ENCODE results near the gene FOXF1. TPM values are rescaled to one million over a fixed set of nuclear protein-coding genes. Genes with fewer than 3 reads are reported as not detected.
A peak's percentile ranks its signal among the peaks of the same experiment; 100 is the strongest.

The FOXF1 gene
- total and polyA plus RNA-seq, 2 of the 13 experiments (the other 11 are each of a cell fraction or from before 2014, with no cell fraction given) = not detected

DNA sequence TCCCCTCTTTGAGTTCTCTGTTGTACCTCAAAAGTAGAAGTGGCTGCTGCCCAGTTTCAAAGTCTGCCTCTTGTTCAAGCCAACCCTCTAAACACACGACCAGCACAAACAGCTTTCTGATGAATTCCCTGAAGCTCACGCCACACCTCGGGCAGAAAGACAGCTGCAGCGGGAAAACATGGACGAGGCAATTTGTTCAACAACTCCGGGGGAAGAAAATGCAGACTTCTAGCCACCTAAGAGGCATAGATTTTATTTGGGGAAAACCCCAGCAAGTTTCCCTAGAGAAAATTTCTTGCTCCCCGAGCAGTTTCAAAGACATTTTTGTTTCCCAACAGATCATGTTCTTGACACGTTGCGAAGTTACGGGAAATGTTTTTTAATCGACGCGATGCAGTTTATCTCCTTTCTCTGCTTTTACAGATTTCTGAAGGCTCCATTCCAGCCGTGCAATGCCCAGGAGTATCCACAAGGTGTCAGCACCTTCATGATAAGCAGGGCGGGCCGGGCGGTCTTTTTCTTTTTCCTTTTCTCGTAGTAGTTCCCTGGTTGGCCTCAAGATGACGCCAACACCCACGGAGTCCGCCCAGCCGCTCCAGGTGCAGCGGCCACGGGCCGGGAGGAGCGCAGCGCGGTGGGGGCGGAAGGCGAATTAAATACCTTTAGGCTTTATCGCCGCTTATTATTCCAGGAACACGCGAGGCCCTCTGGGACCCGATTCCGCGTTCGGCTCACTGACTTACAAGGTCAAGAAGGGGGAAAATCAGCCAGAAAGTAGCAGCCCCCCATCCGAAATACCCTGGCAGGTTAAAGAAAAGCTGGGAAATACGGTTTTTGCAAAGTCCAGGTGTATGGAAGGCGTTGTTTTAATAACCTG, 53.4 kb downstream of the FOXF1 start (continued):
- TF ChIP-seq, protein P1, sequence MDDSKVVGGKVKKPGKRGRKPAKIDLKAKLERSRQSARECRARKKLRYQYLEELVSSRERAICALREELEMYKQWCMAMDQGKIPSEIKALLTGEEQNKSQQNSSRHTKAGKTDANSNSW (CRISPR knock-in tag; IDR thresholded peaks at IDR 0.05; ENCODE audit: borderline replicate concordance) = no peak
- TF ChIP-seq ZSCAN12 (CRISPR knock-in tag; IDR thresholded peaks at IDR 0.05) (no peak), ZNF768 (CRISPR knock-in tag; IDR thresholded peaks at IDR 0.05) (peak; percentile 39; the same call in 1 of the 2 replicates), GTF3A (CRISPR knock-in tag; conservative IDR thresholded peaks at IDR 0.05) (no peak), ZNF883 (CRISPR knock-in tag; IDR thresholded peaks at IDR 0.05; ENCODE audit: not compliant biosample characterization) (peak; percentile 66), KAT7 (CRISPR knock-in tag; IDR thresholded peaks at IDR 0.05; ENCODE audit: borderline replicate concordance) (no peak), ZNF709 (CRISPR knock-in tag; IDR thresholded peaks at IDR 0.05) (no peak; the same call in 1 of the 2 replicates), CREM (IDR thresholded peaks at IDR 0.05) (0 out of 2 replicates have a peak, but pooled peaks have one; percentile 13), CREM (CRISPR knock-in tag; IDR thresholded peaks at IDR 0.05) (no peak), GATAD1 (CRISPR knock-in tag; IDR thresholded peaks at IDR 0.05) (peak; percentile 43), SNAI1 (CRISPR knock-in tag; IDR thresholded peaks at IDR 0.05; ENCODE audit: borderline replicate concordance) (no peak), MEF2D (CRISPR knock-in tag; IDR thresholded peaks at IDR 0.05) (no peak), RAD21 (CRISPR knock-in tag; IDR thresholded peaks at IDR 0.05) (peak; percentile 100), PHF20 (CRISPR knock-in tag; IDR thresholded peaks at IDR 0.05) (no peak), ZNF788 (CRISPR knock-in tag; IDR thresholded peaks at IDR 0.05; ENCODE audit: borderline replicate concordance) (peak; percentile 35; the same call in 1 of the 2 replicates)
- TF ChIP-seq, protein P2, sequence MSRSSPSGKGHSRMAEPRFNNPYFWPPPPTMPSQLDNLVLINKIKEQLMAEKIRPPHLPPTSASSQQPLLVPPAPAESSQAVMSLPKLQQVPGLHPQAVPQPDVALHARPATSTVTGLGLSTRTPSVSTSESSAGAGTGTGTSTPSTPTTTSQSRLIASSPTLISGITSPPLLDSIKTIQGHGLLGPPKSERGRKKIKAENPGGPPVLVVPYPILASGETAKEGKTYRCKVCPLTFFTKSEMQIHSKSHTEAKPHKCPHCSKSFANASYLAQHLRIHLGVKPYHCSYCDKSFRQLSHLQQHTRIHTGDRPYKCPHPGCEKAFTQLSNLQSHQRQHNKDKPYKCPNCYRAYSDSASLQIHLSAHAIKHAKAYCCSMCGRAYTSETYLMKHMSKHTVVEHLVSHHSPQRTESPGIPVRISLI (CRISPR knock-in tag; IDR thresholded peaks at IDR 0.05; ENCODE audit: borderline replicate concordance) = peak; percentile 43; the same call in 1 of the 2 replicates
- TF ChIP-seq, protein P3, sequence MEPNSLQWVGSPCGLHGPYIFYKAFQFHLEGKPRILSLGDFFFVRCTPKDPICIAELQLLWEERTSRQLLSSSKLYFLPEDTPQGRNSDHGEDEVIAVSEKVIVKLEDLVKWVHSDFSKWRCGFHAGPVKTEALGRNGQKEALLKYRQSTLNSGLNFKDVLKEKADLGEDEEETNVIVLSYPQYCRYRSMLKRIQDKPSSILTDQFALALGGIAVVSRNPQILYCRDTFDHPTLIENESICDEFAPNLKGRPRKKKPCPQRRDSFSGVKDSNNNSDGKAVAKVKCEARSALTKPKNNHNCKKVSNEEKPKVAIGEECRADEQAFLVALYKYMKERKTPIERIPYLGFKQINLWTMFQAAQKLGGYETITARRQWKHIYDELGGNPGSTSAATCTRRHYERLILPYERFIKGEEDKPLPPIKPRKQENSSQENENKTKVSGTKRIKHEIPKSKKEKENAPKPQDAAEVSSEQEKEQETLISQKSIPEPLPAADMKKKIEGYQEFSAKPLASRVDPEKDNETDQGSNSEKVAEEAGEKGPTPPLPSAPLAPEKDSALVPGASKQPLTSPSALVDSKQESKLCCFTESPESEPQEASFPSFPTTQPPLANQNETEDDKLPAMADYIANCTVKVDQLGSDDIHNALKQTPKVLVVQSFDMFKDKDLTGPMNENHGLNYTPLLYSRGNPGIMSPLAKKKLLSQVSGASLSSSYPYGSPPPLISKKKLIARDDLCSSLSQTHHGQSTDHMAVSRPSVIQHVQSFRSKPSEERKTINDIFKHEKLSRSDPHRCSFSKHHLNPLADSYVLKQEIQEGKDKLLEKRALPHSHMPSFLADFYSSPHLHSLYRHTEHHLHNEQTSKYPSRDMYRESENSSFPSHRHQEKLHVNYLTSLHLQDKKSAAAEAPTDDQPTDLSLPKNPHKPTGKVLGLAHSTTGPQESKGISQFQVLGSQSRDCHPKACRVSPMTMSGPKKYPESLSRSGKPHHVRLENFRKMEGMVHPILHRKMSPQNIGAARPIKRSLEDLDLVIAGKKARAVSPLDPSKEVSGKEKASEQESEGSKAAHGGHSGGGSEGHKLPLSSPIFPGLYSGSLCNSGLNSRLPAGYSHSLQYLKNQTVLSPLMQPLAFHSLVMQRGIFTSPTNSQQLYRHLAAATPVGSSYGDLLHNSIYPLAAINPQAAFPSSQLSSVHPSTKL (CRISPR knock-in tag; IDR thresholded peaks at IDR 0.05) = 0 out of 2 replicates have a peak, but pooled peaks have one; percentile 21
- TF ChIP-seq, protein P4, sequence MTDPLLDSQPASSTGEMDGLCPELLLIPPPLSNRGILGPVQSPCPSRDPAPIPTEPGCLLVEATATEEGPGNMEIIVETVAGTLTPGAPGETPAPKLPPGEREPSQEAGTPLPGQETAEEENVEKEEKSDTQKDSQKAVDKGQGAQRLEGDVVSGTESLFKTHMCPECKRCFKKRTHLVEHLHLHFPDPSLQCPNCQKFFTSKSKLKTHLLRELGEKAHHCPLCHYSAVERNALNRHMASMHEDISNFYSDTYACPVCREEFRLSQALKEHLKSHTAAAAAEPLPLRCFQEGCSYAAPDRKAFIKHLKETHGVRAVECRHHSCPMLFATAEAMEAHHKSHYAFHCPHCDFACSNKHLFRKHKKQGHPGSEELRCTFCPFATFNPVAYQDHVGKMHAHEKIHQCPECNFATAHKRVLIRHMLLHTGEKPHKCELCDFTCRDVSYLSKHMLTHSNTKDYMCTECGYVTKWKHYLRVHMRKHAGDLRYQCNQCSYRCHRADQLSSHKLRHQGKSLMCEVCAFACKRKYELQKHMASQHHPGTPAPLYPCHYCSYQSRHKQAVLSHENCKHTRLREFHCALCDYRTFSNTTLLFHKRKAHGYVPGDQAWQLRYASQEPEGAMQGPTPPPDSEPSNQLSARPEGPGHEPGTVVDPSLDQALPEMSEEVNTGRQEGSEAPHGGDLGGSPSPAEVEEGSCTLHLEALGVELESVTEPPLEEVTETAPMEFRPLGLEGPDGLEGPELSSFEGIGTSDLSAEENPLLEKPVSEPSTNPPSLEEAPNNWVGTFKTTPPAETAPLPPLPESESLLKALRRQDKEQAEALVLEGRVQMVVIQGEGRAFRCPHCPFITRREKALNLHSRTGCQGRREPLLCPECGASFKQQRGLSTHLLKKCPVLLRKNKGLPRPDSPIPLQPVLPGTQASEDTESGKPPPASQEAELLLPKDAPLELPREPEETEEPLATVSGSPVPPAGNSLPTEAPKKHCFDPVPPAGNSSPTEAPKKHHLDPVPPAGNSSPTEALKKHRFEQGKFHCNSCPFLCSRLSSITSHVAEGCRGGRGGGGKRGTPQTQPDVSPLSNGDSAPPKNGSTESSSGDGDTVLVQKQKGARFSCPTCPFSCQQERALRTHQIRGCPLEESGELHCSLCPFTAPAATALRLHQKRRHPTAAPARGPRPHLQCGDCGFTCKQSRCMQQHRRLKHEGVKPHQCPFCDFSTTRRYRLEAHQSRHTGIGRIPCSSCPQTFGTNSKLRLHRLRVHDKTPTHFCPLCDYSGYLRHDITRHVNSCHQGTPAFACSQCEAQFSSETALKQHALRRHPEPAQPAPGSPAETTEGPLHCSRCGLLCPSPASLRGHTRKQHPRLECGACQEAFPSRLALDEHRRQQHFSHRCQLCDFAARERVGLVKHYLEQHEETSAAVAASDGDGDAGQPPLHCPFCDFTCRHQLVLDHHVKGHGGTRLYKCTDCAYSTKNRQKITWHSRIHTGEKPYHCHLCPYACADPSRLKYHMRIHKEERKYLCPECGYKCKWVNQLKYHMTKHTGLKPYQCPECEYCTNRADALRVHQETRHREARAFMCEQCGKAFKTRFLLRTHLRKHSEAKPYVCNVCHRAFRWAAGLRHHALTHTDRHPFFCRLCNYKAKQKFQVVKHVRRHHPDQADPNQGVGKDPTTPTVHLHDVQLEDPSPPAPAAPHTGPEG (CRISPR knock-in tag; IDR thresholded peaks at IDR 0.05) = 0 out of 2 replicates have a peak, but pooled peaks have one; percentile 33

All from HepG2 (cell line).